ENCODE results near the gene CACNA1A. TPM values are rescaled to one million over a fixed set of nuclear protein-coding genes. Genes with fewer than 3 reads are reported as not detected.

Gene CACNA1A
- total and polyA plus RNA-seq, 8 donors: 0.58 to 12.5 (median 3.8) TPM; not detected in 1

DNA sequence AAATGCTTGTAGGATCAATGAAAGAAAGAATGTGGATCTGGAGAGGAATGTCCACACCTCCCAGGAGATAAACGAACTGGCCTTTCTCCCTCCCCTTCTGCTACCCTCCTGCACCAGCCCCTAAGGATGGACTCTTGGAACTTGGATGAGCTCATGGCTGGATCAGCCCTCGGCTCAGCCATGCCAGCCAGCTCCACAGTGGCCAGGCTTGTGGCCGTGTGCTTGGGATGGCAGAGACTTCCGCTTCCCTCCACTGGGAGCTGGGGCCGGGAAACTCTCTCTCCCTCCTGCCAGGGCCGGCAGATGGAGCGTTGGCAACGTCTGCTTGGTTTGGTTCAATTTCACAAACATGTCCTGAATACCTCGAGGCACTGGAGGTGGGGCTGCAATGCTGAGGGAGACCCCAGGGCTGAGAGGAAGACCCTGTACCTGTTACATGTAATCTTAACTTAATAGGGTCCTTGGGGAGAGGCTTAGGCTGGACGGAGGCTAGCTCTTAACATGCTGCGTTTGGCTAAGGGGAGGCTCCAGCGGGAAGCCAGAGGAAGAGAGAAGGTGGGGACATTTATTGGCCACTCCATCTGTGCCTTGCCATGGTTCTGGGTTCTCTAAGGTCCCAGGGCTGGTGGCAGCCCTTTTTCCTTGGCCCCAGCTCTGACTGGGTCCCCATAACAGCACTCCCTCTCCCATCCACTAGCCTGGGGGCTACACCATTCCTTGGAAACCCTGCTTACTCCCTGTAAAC is 203.6 kb downstream of the CACNA1A start:
- intact Hi-C loops (cut with DNase I; ENCODE audit: low total_unique reads): no loop called here
- WGBS, 5 donors: 31 to 38% (median 33%) methylated on average over 12 of the region's 12 CpGs
- Histone ChIP-seq H3K27ac (no peak overlapping the region), H3K4me3 (no peak overlapping the region), H3K9me3 (no peaks in the 10 kb centered on the region), H3K27me3 (peaks cover 0 to 88% (median 35%) of the 10 kb centered on the region in 3 donors), H3K36me3 (no peaks in the 10 kb centered on the region), H3K4me1 (peaks cover 0 to 6% (median 3%) of the 10 kb centered on the region in 4 donors)
- DNase-seq: no peak
- TF ChIP-seq POLR2AphosphoS5 (IDR thresholded peaks at IDR 0.05) (no peak), POLR2A (IDR thresholded peaks at IDR 0.05) (no peak), EP300 (IDR thresholded peaks at IDR 0.05) (no peak)
- TF ChIP-seq, protein P1, sequence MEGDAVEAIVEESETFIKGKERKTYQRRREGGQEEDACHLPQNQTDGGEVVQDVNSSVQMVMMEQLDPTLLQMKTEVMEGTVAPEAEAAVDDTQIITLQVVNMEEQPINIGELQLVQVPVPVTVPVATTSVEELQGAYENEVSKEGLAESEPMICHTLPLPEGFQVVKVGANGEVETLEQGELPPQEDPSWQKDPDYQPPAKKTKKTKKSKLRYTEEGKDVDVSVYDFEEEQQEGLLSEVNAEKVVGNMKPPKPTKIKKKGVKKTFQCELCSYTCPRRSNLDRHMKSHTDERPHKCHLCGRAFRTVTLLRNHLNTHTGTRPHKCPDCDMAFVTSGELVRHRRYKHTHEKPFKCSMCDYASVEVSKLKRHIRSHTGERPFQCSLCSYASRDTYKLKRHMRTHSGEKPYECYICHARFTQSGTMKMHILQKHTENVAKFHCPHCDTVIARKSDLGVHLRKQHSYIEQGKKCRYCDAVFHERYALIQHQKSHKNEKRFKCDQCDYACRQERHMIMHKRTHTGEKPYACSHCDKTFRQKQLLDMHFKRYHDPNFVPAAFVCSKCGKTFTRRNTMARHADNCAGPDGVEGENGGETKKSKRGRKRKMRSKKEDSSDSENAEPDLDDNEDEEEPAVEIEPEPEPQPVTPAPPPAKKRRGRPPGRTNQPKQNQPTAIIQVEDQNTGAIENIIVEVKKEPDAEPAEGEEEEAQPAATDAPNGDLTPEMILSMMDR (IDR thresholded peaks at IDR 0.05): no peak

DNA sequence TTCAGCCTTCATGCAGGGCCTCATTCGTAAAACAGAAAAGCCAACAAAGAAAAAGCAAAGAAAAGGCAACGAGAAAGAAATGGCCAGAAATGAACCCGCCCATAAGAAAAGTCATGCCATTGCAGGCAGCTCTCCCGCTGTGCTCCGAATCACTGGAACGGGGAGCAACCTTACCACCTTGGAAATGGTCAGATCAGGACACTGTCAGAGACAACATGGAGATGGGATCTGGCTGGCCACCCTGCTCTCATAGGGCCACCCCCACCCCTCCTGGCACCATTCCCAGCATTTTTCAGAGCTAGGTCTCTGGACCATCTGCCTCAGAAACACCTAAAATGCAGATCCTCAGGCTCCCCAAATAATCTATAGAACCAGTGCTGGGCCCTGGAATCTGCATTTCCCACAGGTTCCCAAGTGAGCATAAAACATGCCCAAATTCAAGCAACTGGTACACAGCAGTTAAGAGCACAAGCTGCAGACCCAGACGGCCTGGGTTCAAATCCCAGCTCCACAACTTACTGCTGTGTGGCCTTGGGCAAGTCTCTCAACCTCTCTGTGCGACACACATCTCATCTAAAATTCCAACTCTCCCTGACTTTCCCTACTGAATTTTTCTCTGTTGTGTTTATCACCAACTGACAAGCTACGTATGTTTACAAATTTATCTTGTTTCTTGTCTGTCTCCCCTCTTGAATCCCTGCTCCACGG is 204.5 kb downstream of the CACNA1A start:
- intact Hi-C loops (cut with DNase I; ENCODE audit: low total_unique reads): no loop called here
- 58 to 64% (median 62%) methylated on average over 10 of the region's 10 CpGs for WGBS, 5 donors
- H3K4me1 ChIP-seq: peaks cover 0 to 6% (median 3%) of the 10 kb centered on the region in 4 donors
- DNase-seq: no peak
- no peak for TF ChIP-seq EP300 (IDR thresholded peaks at IDR 0.05)
- TF ChIP-seq, protein P1 (IDR thresholded peaks at IDR 0.05): no peak
- TF ChIP-seq POLR2A (IDR thresholded peaks at IDR 0.05): no peak
- TF ChIP-seq POLR2AphosphoS5 (IDR thresholded peaks at IDR 0.05): no peak
- no peak overlapping the region for H3K27ac ChIP-seq
- H3K36me3 ChIP-seq: no peaks in the 10 kb centered on the region
- H3K27me3 ChIP-seq: peaks cover 0 to 91% (median 36%) of the 10 kb centered on the region in 3 donors
- no peak overlapping the region for H3K4me3 ChIP-seq
- no peaks in the 10 kb centered on the region for H3K9me3 ChIP-seq

DNA sequence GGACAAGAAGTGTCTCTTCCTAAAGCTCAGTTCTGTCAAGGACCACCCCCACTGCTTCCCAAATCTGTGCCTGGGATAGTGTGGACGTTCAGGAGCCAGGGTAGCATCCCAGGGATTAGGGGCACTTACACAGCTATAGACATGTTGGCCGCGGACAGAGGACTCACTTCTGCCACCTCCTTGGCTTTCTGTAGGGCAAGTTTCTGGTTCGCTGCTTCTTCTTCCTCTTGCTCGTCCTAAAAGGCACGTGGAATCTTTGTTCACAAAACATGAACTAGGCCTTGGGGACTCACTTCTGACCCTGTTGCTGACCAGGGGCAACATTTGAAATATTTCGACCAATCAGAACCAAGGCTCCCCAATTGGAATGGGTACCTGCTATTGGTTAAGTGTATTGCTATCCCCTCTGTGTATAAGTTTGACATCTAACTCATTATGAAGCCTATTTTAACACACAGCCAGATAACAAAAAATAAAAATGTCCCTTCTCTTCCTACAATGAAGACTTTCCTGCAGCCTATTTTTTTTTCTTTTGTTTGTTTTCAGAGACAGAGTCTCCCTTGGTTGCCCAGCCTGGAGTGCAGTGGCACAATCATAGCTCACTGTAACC is 205.8 kb downstream of the CACNA1A start:
- TF ChIP-seq POLR2AphosphoS5 (IDR thresholded peaks at IDR 0.05): no peak
- no peak for TF ChIP-seq EP300 (IDR thresholded peaks at IDR 0.05)
- TF ChIP-seq, protein P1 (IDR thresholded peaks at IDR 0.05): no peak
- no peak for TF ChIP-seq POLR2A (IDR thresholded peaks at IDR 0.05)
- intact Hi-C loops (cut with DNase I; ENCODE audit: low total_unique reads): no loop called here
- Histone ChIP-seq H3K27ac (no peak overlapping the region), H3K4me1 (peaks cover 0 to 6% (median 3%) of the 10 kb centered on the region in 4 donors), H3K36me3 (no peaks in the 10 kb centered on the region), H3K27me3 (peaks cover 0 to 82% (median 34%) of the 10 kb centered on the region in 3 donors), H3K9me3 (no peaks in the 10 kb centered on the region), H3K4me3 (no peak overlapping the region)
- 64 to 72% (median 65%) methylated on average over 7 of the region's 7 CpGs for WGBS, 5 donors
- no peak for DNase-seq

DNA sequence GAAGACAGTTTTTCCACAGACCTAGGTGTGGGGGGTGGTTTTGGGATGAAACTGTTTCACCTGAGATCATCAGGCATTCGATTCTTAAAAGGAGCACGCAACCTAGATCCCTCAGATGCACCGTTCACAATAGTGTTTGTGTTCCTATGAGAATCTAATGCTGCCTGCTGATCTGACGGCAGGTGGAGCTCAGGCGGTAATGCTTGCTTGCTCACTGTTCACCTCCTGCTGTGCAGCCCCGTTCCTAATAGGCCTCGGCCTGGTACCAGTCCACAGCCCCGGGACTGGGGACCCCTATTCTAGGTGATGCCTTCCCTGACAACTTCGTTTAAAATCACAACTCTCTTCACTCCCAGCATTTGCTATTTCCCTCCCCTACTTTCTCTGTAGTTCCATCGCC is 206.4 kb downstream of the CACNA1A start:
- 44 to 68% (median 52%) methylated on average over 10 of the region's 10 CpGs for WGBS, 5 donors
- TF ChIP-seq, protein P1 (IDR thresholded peaks at IDR 0.05): no peak
- TF ChIP-seq POLR2AphosphoS5 (IDR thresholded peaks at IDR 0.05) (no peak), EP300 (IDR thresholded peaks at IDR 0.05) (no peak), POLR2A (IDR thresholded peaks at IDR 0.05) (no peak)

More for the DNA sequence above, 206.4 kb downstream of the CACNA1A start:
- no peaks in the 10 kb centered on the region for H3K9me3 ChIP-seq
- no peaks in the 10 kb centered on the region for H3K36me3 ChIP-seq
- DNase-seq: no peak
- peaks cover 0 to 6% (median 3%) of the 10 kb centered on the region in 4 donors for H3K4me1 ChIP-seq
- H3K27ac ChIP-seq: no peak overlapping the region
- intact Hi-C loops (cut with DNase I; ENCODE audit: low total_unique reads): no loop called here
- H3K4me3 ChIP-seq: no peak overlapping the region
- peaks cover 0 to 75% (median 32%) of the 10 kb centered on the region in 3 donors for H3K27me3 ChIP-seq
